PC-9 (cell line): ENCODE results near the gene OPRM1. TPM values are rescaled to one million over a fixed set of nuclear protein-coding genes. Genes with fewer than 3 reads are reported as not detected.

Experiments
- BruUV-seq: library from RNA; stranded (reverse); fragments of 400-500 nt; replicated peaks from 2 replicates; lab custom pipeline; 2021; lab: Mats Ljungman, UMichigan
- CTCF ChIA-PET: fragments of 300-600 bp; sonication (Branson Sonifier 250); formaldehyde crosslinking; loops from one replicate; lab custom pipeline; 2022; ENCODE audit warnings: antibody characterized with exemption; lab: Charles Lee
- POLR2A ChIA-PET: fragments of 300-600 bp; sonication (Branson Sonifier 250); formaldehyde crosslinking; loops from one replicate; lab custom pipeline; 2022; ENCODE audit warnings: antibody characterized with exemption; ENCODE audit not compliant: unreplicated experiment; lab: Charles Lee
- DNase-seq, 2 experiments: peaks; one replicate each; pipeline versions ENCODE4 v3.0.0 to v3.0.0-alpha.2; 2015 to 2022; ENCODE audit warnings: mixed read lengths in 1 of 2
- H2AFZ ChIP-seq: fragments of 200-600 bp; sonication (generic); 2 replicates; pipeline ENCODE4 v1.8.1; 2017; ENCODE audit warnings: antibody characterized with exemption
- H3F3A ChIP-seq: fragments of 200-600 bp; sonication (generic); 2 replicates; pipeline ENCODE4 v1.8.1; 2017; ENCODE audit warnings: antibody characterized with exemption, mild to moderate bottlenecking, low read depth; ENCODE audit not compliant: insufficient read depth
- H3K27ac ChIP-seq: fragments of 200-600 bp; sonication (generic); 2 replicates; pipeline ENCODE4 v1.6.1; 2016; ENCODE audit warnings: mixed run types
- H3K27me3 ChIP-seq: fragments of 200-600 bp; sonication (generic); 2 replicates; pipeline ENCODE4 v1.6.1; 2016; ENCODE audit warnings: low read depth, mixed run types; ENCODE audit not compliant: insufficient read depth
- H3K36me3 ChIP-seq: fragments of 200-600 bp; sonication (generic); 2 replicates; pipeline ENCODE4 v1.6.1; 2016; ENCODE audit warnings: low read depth, mixed run types
- H3K4me1 ChIP-seq: fragments of 200-600 bp; sonication (generic); replicated peaks from 2 replicates; pipeline ENCODE4 v1.6.1; 2016; ENCODE audit warnings: mixed run types; ENCODE audit not compliant: insufficient read depth
- H3K4me2 ChIP-seq: fragments of 200-600 bp; sonication (generic); 2 replicates; pipeline ENCODE4 v1.6.1; 2017; ENCODE audit warnings: mixed run types
- H3K4me3 ChIP-seq: fragments of 200-600 bp; sonication (generic); 2 replicates; pipeline ENCODE4 v1.6.1; 2016; ENCODE audit warnings: mixed run types
- H3K79me2 ChIP-seq: fragments of 200-600 bp; sonication (generic); 2 replicates; pipeline ENCODE4 v1.6.1; 2017; ENCODE audit warnings: low read depth, mixed run types
- H3K9me2 ChIP-seq: fragments of 200-600 bp; sonication (generic); 2 replicates; pipeline ENCODE4 v1.8.1; 2017; ENCODE audit warnings: mild to moderate bottlenecking; ENCODE audit not compliant: insufficient read depth
- H3K9me3 ChIP-seq: fragments of 200-600 bp; sonication (generic); 2 replicates; pipeline ENCODE4 v1.8.1; 2016; ENCODE audit warnings: low read depth; ENCODE audit not compliant: insufficient read depth
- H4K20me1 ChIP-seq: fragments of 200-600 bp; sonication (generic); 2 replicates; pipeline ENCODE4 v1.8.1; 2017; ENCODE audit not compliant: insufficient read depth
- CTCF ChIP-seq: fragments of 200-600 bp; sonication (generic); conservative IDR thresholded peaks from 2 replicates; pipeline ENCODE4 v1.6.1; 2017; ENCODE audit warnings: mixed run types, antibody characterized with exemption, mild to moderate bottlenecking, moderate library complexity
- EZH2 ChIP-seq: fragments of 200-600 bp; sonication (generic); IDR thresholded peaks from 2 replicates; pipeline ENCODE4 v1.8.0; 2017; ENCODE audit warnings: antibody characterized with exemption, low read depth
- intact Hi-C: fragments of 100-400 bp; cut with micrococcal nuclease; formaldehyde crosslinking; loops from one replicate; pipeline ENCODE4 v1.10.0; 2022; ENCODE audit not compliant: unreplicated experiment
- total RNA-seq: library from RNA; stranded (reverse); gene quantifications from 2 replicates; pipeline ENCODE4 v1.2.3, GENCODE V29; 2021

The OPRM1 gene
- total RNA-seq, 1 experiment from 2014 or later: not detected

- H3K79me2 ChIP-seq: no peaks in the 10 kb centered on the region
- H3K4me3 ChIP-seq: no peak overlapping the region
- no peaks in the 10 kb centered on the region for H4K20me1 ChIP-seq
- no TSS peak for BruUV-seq
- H2AFZ ChIP-seq: no peak overlapping the region
- no peaks in the 10 kb centered on the region for H3K9me2 ChIP-seq
- CTCF ChIA-PET: no interaction called here
- TF ChIP-seq CTCF (no peak), EZH2 (no peak)
- H3K27ac ChIP-seq: no peak overlapping the region
- POLR2A ChIA-PET: no interaction called here
- H3K27me3 ChIP-seq: no peaks in the 10 kb centered on the region
- no peaks in the 10 kb centered on the region for H3K9me3 ChIP-seq
- no peaks in the 10 kb centered on the region for H3K36me3 ChIP-seq
- no peaks in the 10 kb centered on the region for H3F3A ChIP-seq
- DNase-seq: no peak
- intact Hi-C loops: no loop called here
- H3K4me2 ChIP-seq: no peak overlapping the region
- H3K4me1 ChIP-seq: no peaks in the 10 kb centered on the region
These were observed 57.8 kb downstream of the OPRM1 start for GRCh38 chr6:154096834-154097233.

- Histone ChIP-seq H3K9me3 (no peaks in the 10 kb centered on the region), H3K27ac (no peak overlapping the region), H3K4me1 (no peaks in the 10 kb centered on the region), H2AFZ (no peak overlapping the region), H3F3A (no peaks in the 10 kb centered on the region), H3K36me3 (no peaks in the 10 kb centered on the region), H3K27me3 (no peaks in the 10 kb centered on the region), H3K4me3 (no peak overlapping the region), H3K9me2 (no peaks in the 10 kb centered on the region), H4K20me1 (no peaks in the 10 kb centered on the region), H3K4me2 (no peak overlapping the region), H3K79me2 (no peaks in the 10 kb centered on the region)
- BruUV-seq: no TSS peak
- no peak for DNase-seq
- intact Hi-C loops: no loop called here
- ChIA-PET POLR2A (no interaction called here), CTCF (no interaction called here)
- TF ChIP-seq CTCF (no peak), EZH2 (no peak)
These were observed 60.2 kb downstream of the OPRM1 start for GRCh38 chr6:154099211-154099610.

GRCh38 chr6:154106251-154106650 is 67.2 kb downstream of the OPRM1 start:
- Histone ChIP-seq H3K9me3 (no peaks in the 10 kb centered on the region), H3K4me1 (no peaks in the 10 kb centered on the region), H4K20me1 (no peaks in the 10 kb centered on the region), H3K27me3 (no peaks in the 10 kb centered on the region), H3K36me3 (no peaks in the 10 kb centered on the region), H3K27ac (no peak overlapping the region), H3K9me2 (no peaks in the 10 kb centered on the region; the same call in 1 of the 2 replicates), H2AFZ (no peak overlapping the region), H3K4me3 (no peak overlapping the region), H3F3A (no peaks in the 10 kb centered on the region), H3K79me2 (no peaks in the 10 kb centered on the region), H3K4me2 (no peak overlapping the region)
- ChIA-PET CTCF (no interaction called here), POLR2A (no interaction called here)
- BruUV-seq: no TSS peak
- intact Hi-C loops: no loop called here
- no peak for DNase-seq
- TF ChIP-seq EZH2 (no peak), CTCF (no peak)
